ENCODE measurements around the gene STEAP1B. TPM values are rescaled to one million over a fixed set of nuclear protein-coding genes. Genes with fewer than 3 reads are reported as not detected.

STEAP1B gene
- total RNA-seq, 1 experiment from 2014 or later, result 3.2 TPM

DNA sequence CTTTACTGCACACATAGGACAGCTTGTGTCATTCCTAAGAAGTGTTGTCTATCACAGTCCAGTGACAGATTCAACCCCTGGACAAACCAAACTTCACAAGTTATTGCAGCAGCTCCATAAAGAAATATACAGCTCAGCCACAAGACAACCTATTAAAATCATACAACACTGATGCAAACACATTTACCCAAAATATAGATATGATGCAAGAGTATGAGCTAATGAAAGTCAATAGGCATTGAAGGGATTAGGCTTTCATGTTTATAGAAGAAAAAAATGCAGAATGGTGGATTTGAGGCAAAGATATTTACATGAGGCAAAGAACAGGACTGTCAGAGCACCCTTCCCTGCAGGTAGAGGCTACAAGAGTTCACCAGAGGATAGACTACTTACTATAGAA, 128.1 kb downstream of the STEAP1B start:
- H3K9ac ChIP-seq (ENCODE audit: extremely low read depth, insufficient read length, low read length), result no peak overlapping the region
- H3K4me2 ChIP-seq (ENCODE audit: insufficient read depth, insufficient read length, low read length), result no peak overlapping the region
- no peak for DNase-seq
- H3K27me3 ChIP-seq (ENCODE audit: insufficient read depth, low read length), result no peaks in the 10 kb centered on the region
- H3T11ph ChIP-seq (ENCODE audit: low read length), result no peak overlapping the region
- no peak overlapping the region for H4K5ac ChIP-seq (ENCODE audit: insufficient read length, low read depth, low read length)
- H2AK5ac ChIP-seq (ENCODE audit: insufficient read length, low read length), result no peak overlapping the region
- H4K91ac ChIP-seq (ENCODE audit: insufficient read length, low read depth, low read length), result no peak overlapping the region
- H3K56ac ChIP-seq (ENCODE audit: insufficient read length, low read depth, low read length), result no peak overlapping the region
- Mint-ChIP-seq H3K27ac (no peak overlapping the region), H3K4me3 (no peak overlapping the region), H3K4me1 (peaks cover 0 to 2% of the 10 kb centered on the region in 2 experiments; a peak in 1 of 4 replicates), H3K9me3 (no peaks in the 10 kb centered on the region), H3K27me3 (ENCODE audit: low read depth) (no peaks in the 10 kb centered on the region; the same call in 1 of the 2 replicates), H3K36me3 (ENCODE audit: insufficient read depth in 1 of 3, low read depth in 3 of 3) (no peaks in the 10 kb centered on the region)
- H3K9me3 ChIP-seq (ENCODE audit: control insufficient read depth, low read depth, low read length), result no peaks in the 10 kb centered on the region
- no peaks in the 10 kb centered on the region for H3K79me1 ChIP-seq (ENCODE audit: insufficient read depth, low read depth, low read length, poor library complexity, severe bottlenecking)
- no peak overlapping the region for H3K18ac ChIP-seq (ENCODE audit: insufficient read length, low read depth, low read length)
- no peak overlapping the region for H2BK15ac ChIP-seq (ENCODE audit: low read depth, low read length)
- H4K8ac ChIP-seq (replicated peaks; ENCODE audit: insufficient read length, low read depth, low read length), result no peak overlapping the region
- no peak overlapping the region for H2BK12ac ChIP-seq (ENCODE audit: insufficient read length, low read depth, low read length)
- no peaks in the 10 kb centered on the region for H3K23me2 ChIP-seq (ENCODE audit: insufficient read length, low read depth, low read length, poor library complexity, severe bottlenecking)
- H3K27ac ChIP-seq (ENCODE audit: insufficient read length, low read depth, low read length), result no peak overlapping the region
- H4K20me1 ChIP-seq (ENCODE audit: control insufficient read depth, insufficient read depth, insufficient read length), result no peaks in the 10 kb centered on the region
- H3K4ac ChIP-seq (ENCODE audit: low read depth, low read length), result no peak overlapping the region
- no peak for TF ChIP-seq CTCF (conservative IDR thresholded peaks at IDR 0.05)
- no peak overlapping the region for H3K23ac ChIP-seq (ENCODE audit: insufficient read length, low read depth, low read length)
- H2BK20ac ChIP-seq (ENCODE audit: low read depth, low read length, poor library complexity, severe bottlenecking), result no peak overlapping the region
- no peak overlapping the region for H2BK5ac ChIP-seq (ENCODE audit: insufficient read length, low read length)
- no peak overlapping the region for H3K14ac ChIP-seq (ENCODE audit: insufficient read depth, low read length)
- no peak overlapping the region for H2AFZ ChIP-seq (ENCODE audit: low read length)
- no peaks in the 10 kb centered on the region for H3K4me1 ChIP-seq (ENCODE audit: insufficient read depth, low read length)
- H2BK120ac ChIP-seq (ENCODE audit: low read depth, low read length, poor library complexity, severe bottlenecking), result no peak overlapping the region
- no peaks in the 10 kb centered on the region for H3K79me2 ChIP-seq (ENCODE audit: insufficient read depth, low read length)

Other genes with a start within 250 kb of the STEAP1B start
- 13.3 and 14.4 TPM in 2 replicates for gene RAPGEF5, start 143.0 kb downstream of the STEAP1B start, total RNA-seq (2021)
- 0.44 and 0.85 TPM in 2 replicates for gene IL6, start 227.0 kb upstream of the STEAP1B start, total RNA-seq (2021)